Measurements from ENCODE around the gene SLC12A2.

SLC12A2 gene

GRCh38 chr5:128216860-128217531 lies 133.4 kb downstream of the SLC12A2 start:
- DNase-seq (ENCODE audit: low read depth): peak; percentile 99
- no peak for TF ChIP-seq CTCF (IDR thresholded peaks at IDR 0.05; ENCODE audit: low read depth, low read length, missing control alignments)
- no peak overlapping the region for H3K4me3 ChIP-seq (ENCODE audit: low read depth, low read length)
- in situ Hi-C loops (cut with HindIII; ENCODE audit: low sequenced_read_pairs): loop anchor here (25.0 kb wide), 2 partner anchors 270 to 620 kb away; no protein-coding TSS in a partner anchor

GRCh38 chr5:128220841-128221240 lies 137.3 kb downstream of the SLC12A2 start:
- in situ Hi-C loops (cut with HindIII; ENCODE audit: low sequenced_read_pairs): loop anchor here (25.0 kb wide), 2 partner anchors 266 to 616 kb away; no protein-coding TSS in a partner anchor
- no peak for DNase-seq (ENCODE audit: low read depth)
- no peak for TF ChIP-seq CTCF (IDR thresholded peaks at IDR 0.05; ENCODE audit: low read depth, low read length, missing control alignments)
- no peak overlapping the region for H3K4me3 ChIP-seq (ENCODE audit: low read depth, low read length)

GRCh38 chr5:128224336-128224735 lies 140.8 kb downstream of the SLC12A2 start:
- no peak overlapping the region for H3K4me3 ChIP-seq (ENCODE audit: low read depth, low read length)
- no peak for TF ChIP-seq CTCF (IDR thresholded peaks at IDR 0.05; ENCODE audit: low read depth, low read length, missing control alignments)
- in situ Hi-C loops (cut with HindIII; ENCODE audit: low sequenced_read_pairs): loop anchor here (25.0 kb wide), 2 partner anchors 263 to 613 kb away; no protein-coding TSS in a partner anchor
- DNase-seq (ENCODE audit: low read depth): no peak

- peak; percentile 83 for DNase-seq (ENCODE audit: low read depth)
- no peak for TF ChIP-seq CTCF (IDR thresholded peaks at IDR 0.05; ENCODE audit: low read depth, low read length, missing control alignments)
Observed at GRCh38 chr5:128225245-128226030, 141.9 kb downstream of the SLC12A2 start.

GRCh38 chr5:128228008-128228407 lies 144.4 kb downstream of the SLC12A2 start:
- DNase-seq (ENCODE audit: low read depth): peak; percentile 98
- no peak for TF ChIP-seq CTCF (IDR thresholded peaks at IDR 0.05; ENCODE audit: low read depth, low read length, missing control alignments)
- H3K4me3 ChIP-seq (ENCODE audit: low read depth, low read length): no peak overlapping the region
- in situ Hi-C loops (cut with HindIII; ENCODE audit: low sequenced_read_pairs): no loop called here

More at GRCh38 chr5:128225245-128226030, 141.9 kb downstream of the SLC12A2 start:
- in situ Hi-C loops (cut with HindIII; ENCODE audit: low sequenced_read_pairs): no loop called here
- no peak overlapping the region for H3K4me3 ChIP-seq (ENCODE audit: low read depth, low read length)

GRCh38 chr5:128228521-128228920 lies 145.0 kb downstream of the SLC12A2 start:
- H3K4me3 ChIP-seq (ENCODE audit: low read depth, low read length): no peak overlapping the region
- DNase-seq (ENCODE audit: low read depth): peak; percentile 75
- in situ Hi-C loops (cut with HindIII; ENCODE audit: low sequenced_read_pairs): no loop called here
- TF ChIP-seq CTCF (IDR thresholded peaks at IDR 0.05; ENCODE audit: low read depth, low read length, missing control alignments): no peak
